A204.1 (cell line): Measurements from ENCODE around the gene PHTF2.
"Not testable (repeated sequence)": the region's sequence is repeated elsewhere in the genome, so short reads cannot be mapped to it uniquely, and the experiment has no call there.

Experiments
- FAIRE-seq: peaks from 2 replicates; lab custom pipeline; 2012; peaks lifted over from hg19 to GRCh38; lab: Jason Lieb, UNC

PHTF2 gene

GRCh38 chr7:77830649-77831355, 32.2 kb downstream of the PHTF2 start:
- no peak for FAIRE-seq

- no peak for FAIRE-seq
These were observed 32.9 kb downstream of the PHTF2 start for GRCh38 chr7:77831481-77831880.

DNA sequence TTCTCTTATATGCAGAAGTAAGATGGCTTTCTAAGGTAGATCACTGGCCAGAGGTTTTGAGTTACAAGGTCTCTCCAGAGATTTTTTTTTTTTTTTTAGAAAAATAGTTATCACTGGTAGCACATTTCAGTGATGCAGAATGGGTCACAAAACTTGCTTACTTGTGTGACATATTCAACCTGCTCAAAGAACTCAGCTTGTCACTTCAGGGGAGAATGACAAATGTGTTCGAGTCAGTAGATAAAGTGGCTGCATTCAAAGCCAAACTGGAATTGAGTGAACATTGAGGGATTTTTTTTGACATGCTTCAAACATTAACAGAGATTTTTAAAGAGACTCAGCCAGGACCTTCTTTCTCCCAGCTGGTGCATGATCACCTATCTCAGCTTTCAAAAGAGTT, 33.4 kb downstream of the PHTF2 start:
- FAIRE-seq, result no peak

- FAIRE-seq, result no peak
These were observed 34.6 kb downstream of the PHTF2 start for GRCh38 chr7:77833136-77833535.

DNA sequence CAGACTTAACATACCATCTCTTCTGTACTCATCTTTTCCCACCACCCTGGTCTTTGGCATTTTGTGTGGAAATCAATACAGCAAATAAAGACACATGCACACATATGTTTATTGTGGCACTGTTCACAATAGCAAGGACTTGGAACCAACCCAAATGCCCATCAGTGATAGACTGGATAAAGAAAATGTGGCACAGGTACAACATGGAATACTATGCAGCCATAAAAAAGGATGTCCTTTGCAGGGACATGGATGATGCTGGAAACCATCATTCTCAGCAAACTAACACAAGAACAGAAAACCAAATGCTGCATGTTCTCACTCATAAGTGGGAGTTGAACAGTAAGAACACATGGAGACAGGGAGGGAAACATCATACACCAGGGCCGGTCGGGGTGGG, 37.9 kb downstream of the PHTF2 start:
- not testable (repeated sequence) for FAIRE-seq

DNA sequence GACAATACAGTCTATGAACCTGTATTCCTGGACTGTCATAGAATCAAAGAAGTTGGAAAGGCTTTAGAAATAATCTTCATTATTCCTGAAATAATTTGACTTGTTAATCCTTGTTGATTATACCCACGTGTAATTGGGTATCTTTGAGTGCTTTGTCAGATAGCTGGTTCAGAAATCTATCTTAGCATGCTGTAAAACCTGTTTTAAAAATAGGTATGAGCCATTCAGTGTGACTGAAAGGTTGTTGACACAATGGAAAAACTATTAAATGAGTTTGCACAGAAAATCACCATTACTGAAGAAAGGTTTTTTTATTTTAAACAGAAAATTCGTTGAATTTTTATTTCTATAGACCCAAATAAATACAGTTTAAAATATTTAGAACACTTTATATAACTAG, 38.7 kb downstream of the PHTF2 start:
- FAIRE-seq, result peak; percentile 9

DNA sequence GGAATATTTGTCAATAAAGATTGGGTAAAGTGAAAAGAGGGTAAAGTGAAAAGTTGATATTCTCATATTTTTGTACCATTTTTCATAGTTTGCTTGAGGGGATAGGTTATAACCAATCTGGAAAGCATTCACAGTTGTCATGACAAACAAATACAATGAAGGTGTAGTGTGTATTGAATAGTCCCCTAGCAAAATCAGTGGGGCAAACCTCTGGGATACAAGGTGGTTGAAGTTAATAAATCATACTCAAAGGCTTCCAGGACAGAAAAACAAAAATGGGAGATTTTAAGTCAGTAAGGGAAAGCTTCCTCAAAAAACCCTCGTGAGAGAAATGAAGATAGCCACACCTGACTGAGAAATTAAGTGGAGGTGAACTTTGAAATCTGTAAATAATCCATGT, 39.4 kb downstream of the PHTF2 start:
- no peak for FAIRE-seq

DNA sequence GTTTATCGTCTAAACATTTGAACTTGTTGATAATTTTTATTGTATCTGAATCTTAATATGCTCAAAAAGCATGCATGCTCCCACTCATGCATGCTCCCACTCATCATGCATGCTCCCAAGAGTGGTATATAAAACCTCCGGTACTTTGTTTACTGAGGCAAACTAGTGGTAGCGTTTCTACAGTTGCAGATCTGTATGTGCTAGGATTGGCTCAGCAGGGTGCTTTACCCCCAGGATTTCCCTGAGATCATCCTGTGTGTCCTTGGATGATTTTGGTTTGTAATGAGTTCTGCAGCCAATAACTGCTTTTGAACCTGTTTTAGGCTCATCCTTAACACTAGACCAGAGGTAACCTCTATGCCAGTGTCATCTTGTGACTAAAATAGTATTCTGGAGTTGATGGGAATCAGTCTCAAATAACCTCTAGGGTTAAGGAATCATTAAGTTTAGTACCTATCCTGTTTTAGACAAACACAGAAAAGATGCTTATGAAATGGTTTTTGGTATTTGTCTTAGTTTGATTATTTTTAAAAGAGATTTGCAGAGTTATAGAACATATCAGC, 40.4 kb downstream of the PHTF2 start:
- FAIRE-seq, result no peak

GRCh38 chr7:77839919-77840318, 41.3 kb downstream of the PHTF2 start:
- FAIRE-seq, result no peak

DNA sequence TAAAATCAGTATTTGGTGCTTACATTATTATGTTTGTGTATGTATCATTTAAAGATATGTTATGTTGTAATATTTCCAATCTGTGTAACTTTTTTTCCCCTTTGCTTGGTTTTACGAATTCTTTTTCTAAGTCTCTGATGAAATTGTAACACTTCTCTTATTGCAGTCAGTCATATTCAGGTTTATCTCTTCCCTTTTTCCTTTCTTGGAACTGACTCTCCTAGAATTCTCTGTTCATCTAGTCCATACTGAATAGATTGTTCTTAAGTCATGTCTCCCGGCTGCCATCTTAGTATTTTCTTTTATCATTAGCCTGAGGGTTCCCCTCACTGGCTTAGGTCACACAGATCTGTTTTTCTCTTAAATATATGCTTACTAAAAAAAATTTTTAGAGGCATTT, 44.6 kb downstream of the PHTF2 start:
- no peak for FAIRE-seq

GRCh38 chr7:77846317-77847092, 47.9 kb downstream of the PHTF2 start:
- FAIRE-seq, result no peak

DNA sequence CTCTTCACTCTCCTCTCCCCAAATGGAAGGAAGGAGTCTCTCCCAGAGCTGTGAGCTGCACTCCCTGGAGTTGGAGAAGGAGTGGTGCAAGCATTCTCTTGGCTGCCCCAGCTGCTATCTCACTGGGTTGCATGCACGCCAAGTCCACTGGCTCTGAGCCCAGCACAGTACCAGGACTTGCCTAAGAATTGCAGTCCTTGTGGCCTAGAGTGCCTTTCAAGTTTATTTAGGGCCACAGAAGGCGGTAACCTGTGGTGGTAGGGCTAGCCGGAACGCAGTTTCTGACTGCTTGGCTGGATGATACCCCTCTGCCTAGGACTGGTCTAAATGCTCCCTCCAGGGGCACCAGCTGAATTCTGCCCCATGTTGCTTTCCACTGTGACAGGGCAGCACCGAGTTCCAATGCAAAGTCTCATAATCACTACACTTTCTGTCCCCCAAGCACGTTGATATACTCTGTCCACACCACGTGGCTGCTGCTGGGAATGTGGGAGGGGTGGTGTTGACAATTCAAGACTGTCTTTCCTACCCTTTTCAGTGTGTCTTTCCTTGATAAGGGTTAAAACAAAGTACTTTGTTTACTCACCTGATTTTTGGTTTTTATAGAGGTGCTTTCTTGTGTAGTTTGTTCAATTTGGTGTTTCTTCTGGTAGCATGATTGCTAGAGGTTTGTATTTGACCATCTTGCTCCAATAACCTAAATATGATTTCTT, 57.0 kb downstream of the PHTF2 start:
- no peak for FAIRE-seq

DNA sequence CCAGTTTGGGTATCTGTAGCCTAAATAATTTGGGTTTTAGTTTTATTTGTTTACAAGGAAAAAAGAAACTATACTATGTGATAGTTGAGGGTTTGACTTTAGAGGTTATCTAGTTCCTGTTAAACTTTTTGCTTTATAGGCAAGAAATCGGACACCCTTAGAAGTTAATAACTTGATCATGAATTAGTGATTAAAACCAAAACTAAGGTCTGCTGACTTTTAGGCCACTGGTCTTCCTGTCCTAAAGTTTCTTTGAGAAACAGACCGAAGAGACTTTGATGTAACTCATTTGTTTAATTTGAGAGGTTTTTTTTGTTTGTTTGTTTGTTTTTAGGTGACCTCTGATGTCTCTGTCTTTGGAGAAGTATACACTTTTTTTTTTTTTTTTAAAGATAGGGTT, 59.7 kb downstream of the PHTF2 start:
- no peak for FAIRE-seq

DNA sequence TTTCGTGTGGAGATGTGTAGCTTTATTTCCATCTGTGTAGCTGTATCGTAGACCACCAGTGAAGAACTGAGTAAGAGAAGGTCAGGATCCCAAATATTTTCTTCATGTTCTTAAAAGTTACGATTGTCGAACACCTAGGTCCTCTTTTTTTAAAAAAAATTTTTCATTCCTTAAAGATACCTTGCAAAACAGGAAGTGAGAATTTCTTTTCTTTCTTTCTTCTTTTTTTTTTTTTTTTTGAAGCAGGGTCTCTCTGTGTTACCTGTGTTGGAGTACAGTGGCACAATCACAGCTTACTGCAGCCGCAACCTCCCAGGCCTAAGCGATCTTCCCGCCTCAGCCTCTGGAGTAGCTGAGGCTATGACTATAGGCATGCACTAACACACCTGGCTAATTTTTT, 60.8 kb downstream of the PHTF2 start:
- FAIRE-seq, result no peak

DNA sequence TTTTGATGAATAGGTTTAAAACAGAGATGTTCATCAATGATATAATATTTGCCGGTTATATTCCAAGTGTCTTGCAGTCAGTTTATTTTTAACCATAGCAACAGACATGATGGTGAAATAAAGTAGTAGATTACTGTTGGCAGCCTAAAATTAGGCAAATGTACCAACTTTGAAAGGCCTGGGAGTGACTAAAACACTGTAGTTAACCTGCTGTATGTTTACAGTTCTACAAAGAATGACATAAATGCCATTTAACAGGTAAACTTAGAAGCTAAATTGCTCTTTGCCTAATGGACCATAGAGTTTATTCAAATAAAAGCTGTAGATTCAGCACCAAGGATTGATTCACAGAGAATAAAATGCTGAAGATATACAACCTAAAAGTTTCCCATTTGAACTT, 64.1 kb downstream of the PHTF2 start:
- no peak for FAIRE-seq

GRCh38 chr7:77863860-77864259, 65.3 kb downstream of the PHTF2 start:
- FAIRE-seq, result no peak

DNA sequence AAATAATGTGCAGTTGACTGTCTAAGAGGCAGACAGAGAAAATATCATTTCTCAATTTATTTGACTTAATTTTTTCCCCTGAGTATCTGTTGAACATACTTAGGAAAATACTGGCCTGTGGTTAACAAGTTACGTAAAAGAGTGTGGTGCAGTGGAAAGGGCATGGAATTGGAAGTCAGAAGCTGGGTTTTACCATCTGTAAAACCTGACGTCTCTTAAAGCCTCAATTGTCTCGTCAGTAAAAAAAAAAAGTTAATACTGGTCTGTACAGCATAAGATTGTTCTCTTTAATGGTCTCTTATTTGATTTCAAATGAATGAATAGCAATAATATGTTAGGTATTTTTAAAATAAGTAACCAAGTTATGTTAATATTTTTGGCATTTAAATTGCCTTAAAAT, 67.8 kb downstream of the PHTF2 start:
- FAIRE-seq, result peak; percentile 34

GRCh38 chr7:77866786-77867536, 68.4 kb downstream of the PHTF2 start:
- no peak for FAIRE-seq

DNA sequence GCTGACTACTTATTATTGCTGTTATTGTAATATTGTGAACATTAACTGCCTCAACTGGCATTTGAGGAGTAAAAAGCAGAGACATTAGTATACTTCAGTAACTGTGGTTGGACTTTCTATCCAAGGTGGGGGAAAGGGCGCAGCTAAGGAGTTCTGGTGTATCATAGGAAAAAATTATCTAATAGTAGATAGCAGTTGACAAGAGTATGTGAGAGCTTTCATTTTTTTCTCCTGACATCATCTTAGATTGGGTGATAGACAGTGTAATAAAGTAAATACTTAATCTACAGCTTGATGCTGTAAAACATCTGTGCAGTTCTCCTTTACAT, 68.9 kb downstream of the PHTF2 start:
- no peak for FAIRE-seq

DNA sequence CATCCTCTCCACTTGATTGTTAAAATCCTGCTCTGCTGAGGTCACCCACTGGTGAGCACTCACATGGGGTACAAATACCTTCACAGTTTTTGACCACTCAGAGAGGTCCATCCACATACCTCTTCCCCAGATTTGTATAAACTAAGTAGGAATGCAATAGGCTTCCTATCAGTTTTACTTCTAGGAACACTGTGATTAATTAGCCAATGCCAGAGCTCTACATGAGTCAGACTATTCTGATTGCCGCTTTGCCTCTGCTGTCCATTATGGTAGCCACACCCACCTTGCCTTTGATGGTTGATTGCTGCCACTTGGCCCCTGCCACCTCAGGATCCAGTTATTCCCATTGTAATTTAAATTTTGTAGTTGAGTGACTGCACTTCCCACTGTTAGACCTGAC, 73.7 kb downstream of the PHTF2 start:
- not testable (repeated sequence) for FAIRE-seq

DNA sequence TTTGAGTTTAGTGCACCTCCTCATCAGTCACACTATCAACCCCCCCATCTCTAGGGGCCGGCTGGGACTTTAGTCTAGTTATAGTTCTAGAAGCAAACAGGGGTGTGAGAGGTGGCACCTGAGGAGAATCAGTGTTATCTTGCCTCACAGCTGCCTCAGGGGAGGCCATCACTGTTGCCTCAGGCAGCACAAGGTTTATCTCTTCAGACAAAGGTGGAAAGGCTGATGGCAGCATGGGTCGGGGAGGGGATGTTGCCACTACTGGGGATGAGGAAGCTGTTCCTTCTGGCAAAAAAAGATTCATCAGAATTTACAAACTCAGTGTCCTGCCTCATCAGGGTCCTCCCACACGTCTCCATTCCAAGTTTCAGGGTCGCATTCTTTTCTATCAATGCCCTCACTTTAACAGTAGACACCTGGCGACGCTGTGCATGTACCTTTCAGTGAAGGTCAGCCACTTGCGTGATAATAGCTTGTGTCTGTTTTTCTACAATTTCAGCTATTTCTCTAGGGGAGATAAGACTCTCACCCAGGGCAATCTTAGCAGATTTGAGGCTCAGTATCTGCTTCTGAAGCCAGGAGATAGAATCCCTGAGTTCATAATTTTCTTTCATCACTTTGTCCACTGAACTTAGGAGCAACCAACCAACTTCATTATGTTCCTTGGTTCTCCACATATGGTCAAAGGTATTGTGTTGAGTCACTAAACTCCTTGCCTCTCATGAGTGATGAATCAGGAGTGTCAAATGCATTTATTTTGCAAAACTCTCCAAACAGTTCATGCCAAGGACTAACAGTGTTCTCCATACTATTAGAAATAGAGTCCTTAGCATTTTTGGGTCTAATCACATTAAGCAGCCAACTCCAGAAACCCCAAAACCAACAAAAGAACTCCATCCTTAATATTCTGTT, 75.1 kb downstream of the PHTF2 start:
- not testable (repeated sequence) for FAIRE-seq
